NCI-H2107 treated with DMSO at 0.1 percent for 48 hours (cell line): ENCODE measurements around the gene PYGB.
A peak's percentile ranks its signal among the peaks of the same experiment; 100 is the strongest.

Experiments
- DNase-seq: peaks from one replicate; lab custom pipeline; 2025; ENCODE audit not compliant: unreplicated experiment; lab: John Stamatoyannopoulos, UW

The PYGB gene

GRCh38 chr20:25293910-25294458 lies 46.1 kb downstream of the PYGB start:
- DNase-seq, result no peak

DNA sequence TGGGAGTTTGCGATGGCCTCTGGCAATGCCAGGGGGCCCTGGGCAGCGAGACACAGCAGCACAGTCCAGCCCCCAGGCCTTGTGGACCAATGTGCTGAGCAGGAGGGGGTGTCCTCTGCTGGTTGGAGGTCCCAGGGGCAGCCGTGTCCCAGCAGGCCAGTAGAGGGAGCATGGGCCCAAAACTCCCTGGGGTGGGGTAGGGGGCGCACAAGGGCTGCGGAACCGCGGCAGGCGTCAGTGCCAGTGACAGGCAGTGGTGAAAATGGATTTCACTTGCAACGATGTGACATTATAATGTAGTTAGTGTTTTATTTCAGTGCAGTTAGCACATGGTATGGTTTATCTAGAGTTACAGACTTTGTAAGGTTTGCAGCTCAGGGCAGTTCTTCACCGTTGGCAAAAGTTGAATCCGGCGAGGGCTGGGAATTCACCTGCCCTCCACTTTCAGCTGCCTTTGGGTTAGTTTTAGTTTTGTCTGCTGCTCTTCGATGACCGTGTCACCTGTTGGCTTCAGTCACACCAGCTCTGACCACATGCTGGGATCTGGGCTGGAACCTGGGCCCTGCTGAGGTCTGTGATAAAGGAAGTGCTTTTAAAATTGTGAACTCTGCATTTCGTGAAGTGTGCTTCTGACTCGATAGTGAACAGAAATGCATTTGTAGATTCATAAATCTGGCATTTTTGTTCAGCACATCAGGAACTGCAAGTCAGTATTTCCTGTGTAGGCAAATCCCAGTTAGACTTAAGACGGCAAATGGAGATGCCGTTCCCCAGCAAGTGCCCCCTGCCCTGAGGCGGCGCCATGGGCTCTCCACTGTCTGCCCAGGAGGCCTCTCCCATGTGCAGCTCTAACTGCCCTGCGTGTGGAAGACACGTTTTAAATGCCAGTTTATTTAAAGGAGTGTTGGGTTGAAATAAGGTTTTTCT lies 46.8 kb downstream of the PYGB start:
- DNase-seq, result no peak

DNA sequence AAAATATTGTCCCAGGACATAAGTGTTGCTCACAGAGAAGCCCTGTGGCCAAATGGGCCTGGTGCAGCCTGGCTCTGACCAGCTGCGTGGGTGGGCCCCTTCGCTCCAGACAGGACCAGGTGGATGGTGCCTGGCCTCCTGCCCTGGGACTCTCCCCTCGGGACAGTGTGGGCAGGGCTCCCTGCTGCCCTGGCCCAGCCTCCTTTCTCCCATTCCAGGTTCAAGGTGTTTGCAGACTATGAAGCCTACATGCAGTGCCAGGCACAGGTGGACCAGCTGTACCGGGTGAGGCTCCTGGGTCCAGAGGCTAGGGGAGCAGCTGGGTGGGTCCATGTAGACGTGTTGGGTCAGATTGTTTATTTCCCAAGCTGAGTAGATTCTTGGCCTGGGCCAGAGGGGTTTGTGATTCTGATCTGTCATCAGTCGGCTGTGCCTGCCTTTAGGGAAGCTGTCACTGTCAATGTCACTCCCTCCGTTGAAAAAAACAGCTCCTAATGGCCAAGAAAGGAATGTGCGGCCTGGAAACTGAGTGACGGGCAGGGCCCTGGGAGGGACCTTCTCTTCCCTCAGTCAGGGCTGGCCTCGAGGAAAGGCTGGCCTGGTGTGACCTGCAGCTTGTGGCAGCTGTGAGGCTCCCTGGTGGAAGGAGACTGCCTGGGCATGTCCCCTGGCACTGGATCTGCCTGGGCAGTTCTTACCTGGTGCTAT lies 47.7 kb downstream of the PYGB start:
- no peak for DNase-seq

GRCh38 chr20:25296094-25297093 lies 48.5 kb downstream of the PYGB start:
- no peak for DNase-seq

GRCh38 chr20:25297141-25297905 lies 49.4 kb downstream of the PYGB start:
- DNase-seq, result no peak

GRCh38 chr20:25299806-25300205 lies 51.9 kb downstream of the PYGB start:
- peak; percentile 23 for DNase-seq

DNA sequence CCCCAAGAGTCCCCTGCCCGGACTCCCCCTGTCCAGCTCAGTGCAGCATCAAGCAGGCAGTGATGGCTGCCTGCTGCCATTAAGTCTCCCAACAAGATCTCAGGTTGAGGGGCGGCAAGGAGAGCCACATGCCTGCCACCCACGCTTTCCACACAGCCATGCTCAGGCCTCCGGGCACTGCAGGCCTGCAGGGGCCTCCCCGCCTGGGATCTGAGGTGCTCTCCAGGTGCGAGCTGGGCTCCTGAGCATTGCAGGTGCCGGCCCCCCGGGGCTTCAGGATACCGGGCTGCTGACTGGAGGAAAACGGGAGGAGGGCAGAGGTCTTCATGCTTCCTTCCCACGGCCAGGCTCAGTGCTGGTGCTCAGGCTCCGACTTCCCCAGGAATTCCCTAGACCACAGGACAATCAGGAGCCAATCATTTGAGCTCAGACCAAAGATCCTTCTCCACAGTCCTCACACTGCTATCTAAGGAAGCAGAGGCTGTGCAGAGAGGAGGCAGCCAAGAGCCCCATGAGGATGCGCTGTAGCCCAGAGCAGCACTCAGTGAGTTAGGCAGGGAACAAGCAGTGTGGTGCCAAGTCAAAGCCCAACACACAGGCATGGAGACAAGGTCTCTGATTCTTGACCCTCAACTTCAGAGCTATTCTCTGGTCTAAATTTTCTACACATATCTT lies 52.7 kb downstream of the PYGB start:
- DNase-seq, result no peak

DNA sequence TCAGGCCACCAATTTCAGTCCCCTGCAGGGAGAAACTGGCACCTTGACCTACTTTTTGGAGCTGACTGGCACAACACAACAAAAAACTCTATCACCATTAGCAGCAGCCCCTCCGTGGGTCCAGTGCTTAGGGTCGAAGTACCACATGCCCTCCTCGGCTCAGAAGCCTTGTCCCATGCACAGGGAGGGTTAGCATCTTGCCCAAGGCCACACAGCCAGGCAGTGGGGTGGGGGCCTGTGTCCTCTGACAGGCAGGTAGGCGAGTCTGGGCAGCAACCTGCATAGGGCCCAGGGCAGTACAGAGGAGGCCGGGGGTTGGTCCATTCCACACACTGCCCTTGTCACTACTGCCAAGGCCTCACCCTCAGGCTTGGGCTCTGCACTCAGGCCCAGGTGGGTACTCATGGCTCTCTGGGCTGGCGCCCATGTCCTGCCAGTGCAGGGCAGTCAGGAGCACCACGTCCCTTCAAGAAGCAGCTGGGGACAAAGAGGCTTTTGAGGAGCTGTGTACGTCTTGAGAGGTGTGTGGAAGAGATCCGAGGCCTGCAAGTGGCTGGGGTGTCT lies 53.6 kb downstream of the PYGB start:
- DNase-seq, result no peak

GRCh38 chr20:25302596-25302995 lies 54.7 kb downstream of the PYGB start:
- DNase-seq, result no peak

DNA sequence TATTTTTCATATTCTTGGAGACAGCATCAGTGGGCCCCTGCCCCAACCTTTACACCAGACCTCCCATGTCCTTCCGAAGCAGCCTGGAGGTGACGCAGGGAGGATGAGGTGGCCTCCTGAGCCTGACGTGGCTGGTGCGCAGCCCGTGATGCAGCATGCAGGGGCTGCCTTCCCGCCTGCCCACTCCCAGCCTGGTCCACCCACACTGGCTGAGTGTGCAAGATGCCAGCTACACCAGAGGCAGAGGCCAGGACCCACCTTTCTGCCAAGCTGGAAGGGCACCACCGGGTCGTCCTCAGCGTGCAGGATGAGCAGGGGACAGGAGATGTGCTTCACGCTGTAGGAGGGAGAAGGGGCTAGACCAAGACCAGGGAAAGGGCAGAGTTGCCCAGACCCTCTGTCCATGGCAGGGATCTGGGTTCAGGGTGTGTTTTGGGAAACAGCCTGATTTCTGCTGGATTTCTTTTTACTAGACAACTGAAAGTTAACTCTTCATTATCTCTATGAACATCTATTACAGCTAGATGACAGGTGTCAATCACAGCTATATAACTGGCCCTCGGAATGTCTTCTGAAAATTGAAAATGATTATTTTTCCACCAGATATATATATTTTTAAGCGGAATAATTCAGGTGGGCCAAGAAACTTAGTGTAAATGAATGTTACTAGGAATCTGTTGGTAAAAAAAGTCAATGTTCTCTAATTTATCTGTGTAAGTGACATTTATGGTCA lies 55.6 kb downstream of the PYGB start:
- DNase-seq, result no peak

DNA sequence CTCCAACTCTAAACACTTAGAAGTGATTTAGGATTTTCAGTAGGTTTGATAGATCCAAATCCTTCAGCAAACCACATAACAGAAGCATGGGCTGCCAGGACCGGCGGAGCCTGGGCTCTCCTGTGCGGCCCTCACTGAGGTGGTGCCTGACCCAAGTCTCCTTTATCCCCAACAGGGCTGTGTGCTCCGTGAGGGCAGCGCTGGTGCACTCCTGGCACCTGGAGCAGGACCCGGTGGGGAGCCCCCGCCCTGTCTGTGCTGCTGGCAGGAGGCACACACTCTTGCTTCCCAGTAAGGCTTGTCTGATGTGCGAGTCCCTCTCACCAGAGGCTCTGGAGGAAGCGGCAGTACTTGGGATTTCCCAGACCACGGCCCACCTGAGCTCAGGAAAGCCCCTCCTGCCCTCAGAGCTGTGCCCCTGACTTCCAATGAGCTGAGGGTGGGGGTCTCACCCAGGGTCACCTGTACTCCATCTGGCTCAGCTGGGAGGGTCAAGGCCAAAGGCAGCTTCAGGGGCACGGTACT lies 56.2 kb downstream of the PYGB start:
- no peak for DNase-seq

DNA sequence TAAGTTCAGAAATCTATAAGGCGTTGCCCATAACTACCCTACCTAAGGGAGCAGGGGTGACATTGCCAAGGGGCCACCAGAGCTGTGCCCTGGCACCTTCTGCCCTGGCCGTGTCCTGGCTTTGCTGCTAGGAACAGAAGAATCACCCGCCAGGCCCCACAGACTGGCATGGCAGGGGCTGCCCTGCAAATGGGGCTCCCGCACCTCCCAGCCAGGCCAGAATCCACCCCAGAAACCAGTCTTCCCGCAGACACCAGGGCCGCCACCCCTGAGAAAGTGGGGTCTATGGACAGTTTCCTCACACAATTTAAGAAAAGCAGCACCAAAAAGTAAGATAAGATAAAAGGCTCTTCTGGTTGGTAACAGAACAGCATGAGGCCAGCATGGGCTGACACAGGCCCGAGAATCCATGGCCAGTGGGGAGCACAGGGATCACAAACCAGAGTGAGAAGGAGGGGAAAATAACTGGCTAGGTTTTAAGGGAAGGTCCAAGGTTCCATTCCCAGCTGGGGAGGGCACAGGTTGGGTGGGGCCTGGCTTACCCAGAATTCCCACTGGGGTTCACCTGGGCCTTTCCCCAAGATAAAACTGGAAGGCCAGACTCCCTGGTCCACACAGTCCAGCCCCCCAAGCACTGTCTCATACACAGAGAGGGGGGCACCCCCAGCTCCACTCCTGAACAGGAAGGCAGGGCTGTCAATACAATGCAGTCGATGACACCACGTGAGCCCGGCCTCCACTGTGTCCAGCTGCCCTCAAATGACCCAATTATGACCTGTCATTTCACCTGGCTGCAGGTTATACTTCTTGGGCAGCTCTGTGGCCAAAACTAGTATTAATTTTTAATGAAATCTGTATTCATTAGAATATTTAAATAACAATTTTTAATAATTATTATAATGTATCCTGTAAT lies 59.4 kb downstream of the PYGB start:
- DNase-seq, result no peak

GRCh38 chr20:25308083-25308491 lies 60.2 kb downstream of the PYGB start:
- no peak for DNase-seq

GRCh38 chr20:25308671-25309394 lies 60.9 kb downstream of the PYGB start:
- no peak for DNase-seq

DNA sequence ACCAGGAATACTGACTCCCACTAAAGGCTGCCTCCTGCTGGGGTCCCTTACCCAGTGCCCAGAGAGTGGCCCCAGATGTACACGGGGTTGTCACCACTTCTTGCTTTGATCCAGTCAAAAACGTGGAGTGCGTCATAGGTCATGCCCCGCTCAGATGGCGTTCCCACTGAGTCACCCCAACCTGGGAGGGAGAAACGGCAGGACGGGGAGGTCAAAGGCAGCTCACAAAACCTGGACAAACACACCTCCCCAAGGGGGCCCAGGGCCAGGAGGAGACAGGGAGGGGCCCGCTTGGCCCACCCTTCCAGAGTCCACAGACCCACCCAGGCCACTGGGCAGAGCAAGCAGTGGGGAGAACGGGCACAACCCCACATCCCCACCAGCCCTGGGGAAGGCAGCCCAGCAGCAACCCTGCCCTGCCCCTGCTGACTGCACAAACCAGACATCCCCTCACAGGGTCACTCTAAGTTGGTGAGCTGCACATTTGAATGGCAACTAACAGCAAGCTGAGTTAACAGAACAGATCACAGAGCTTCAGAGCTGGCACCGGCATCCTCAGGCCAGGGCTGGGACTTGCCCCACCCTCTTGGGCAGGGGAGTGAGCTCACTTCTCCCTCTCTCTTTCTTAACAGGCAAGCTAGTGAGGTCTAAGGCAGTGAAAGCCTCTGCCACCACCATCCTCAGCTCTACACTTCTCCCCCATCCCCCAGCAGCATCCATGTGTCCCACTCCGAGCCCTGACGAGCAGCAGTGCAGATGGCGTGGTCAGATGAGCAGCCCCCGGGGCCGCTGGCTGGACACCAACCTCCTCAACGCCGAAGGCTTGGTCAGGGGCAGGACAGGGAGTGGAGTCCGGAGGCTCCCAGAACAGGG lies 61.7 kb downstream of the PYGB start:
- DNase-seq, result no peak
